C4-2B (cell line): ENCODE results near the gene ATXN1.

Experiments used
- H3K27ac ChIP-seq: fragments of 450-650 bp; 2 replicates; pipeline ENCODE4 v1.5.1; 2017
- ZFX ChIP-seq: fragments of 450-650 bp; IDR thresholded peaks from 2 replicates; pipeline ENCODE4 v1.6.1; 2017
- TF ChIP-seq, protein P1 (sequence below): fragments of 450-650 bp; conservative IDR thresholded peaks from 2 replicates; pipeline ENCODE4 v1.5.1; 2017; ENCODE audit warnings: mild to moderate bottlenecking

The ATXN1 gene

DNA sequence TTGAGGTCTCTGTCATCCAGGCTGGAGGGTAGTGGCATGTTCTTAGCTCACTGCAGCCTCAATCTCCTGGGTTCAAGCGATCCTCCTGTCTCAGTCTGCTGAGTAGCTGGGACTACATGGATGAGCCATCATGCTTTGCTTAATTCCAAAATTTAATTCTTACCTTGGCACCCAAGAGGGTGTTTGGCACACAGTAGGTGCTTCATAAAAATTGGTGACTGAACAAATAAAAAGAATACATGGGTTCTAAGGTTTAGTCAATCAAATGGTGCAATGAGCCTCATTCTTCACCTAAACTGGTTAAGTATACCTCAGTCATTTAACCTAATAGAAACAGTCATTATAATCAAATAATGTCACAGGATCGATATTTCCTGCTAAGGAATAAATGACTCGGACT lies 352.5 kb downstream of the ATXN1 start:
- TF ChIP-seq ZFX, result no peak
- TF ChIP-seq, protein P1, sequence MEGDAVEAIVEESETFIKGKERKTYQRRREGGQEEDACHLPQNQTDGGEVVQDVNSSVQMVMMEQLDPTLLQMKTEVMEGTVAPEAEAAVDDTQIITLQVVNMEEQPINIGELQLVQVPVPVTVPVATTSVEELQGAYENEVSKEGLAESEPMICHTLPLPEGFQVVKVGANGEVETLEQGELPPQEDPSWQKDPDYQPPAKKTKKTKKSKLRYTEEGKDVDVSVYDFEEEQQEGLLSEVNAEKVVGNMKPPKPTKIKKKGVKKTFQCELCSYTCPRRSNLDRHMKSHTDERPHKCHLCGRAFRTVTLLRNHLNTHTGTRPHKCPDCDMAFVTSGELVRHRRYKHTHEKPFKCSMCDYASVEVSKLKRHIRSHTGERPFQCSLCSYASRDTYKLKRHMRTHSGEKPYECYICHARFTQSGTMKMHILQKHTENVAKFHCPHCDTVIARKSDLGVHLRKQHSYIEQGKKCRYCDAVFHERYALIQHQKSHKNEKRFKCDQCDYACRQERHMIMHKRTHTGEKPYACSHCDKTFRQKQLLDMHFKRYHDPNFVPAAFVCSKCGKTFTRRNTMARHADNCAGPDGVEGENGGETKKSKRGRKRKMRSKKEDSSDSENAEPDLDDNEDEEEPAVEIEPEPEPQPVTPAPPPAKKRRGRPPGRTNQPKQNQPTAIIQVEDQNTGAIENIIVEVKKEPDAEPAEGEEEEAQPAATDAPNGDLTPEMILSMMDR, result no peak
- H3K27ac ChIP-seq, result no peak overlapping the region

DNA sequence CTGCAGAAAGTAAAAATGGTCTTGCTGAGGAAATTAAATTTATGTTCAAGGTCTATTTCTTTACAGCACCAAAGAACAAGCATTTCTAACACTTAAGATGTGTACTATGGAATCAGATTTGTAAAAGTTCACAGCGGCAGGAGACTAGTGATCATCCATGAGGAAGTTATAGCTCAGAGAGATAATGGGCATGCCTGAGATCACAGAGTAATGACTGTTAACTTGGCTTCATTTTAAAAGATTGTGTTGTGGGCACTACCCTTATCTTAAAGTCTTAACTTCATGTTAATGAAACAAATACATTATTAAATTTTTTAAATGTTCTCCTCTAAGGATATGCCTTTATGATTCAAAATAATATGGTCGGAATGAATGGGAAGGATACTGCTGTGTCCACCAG lies 354.3 kb downstream of the ATXN1 start:
- TF ChIP-seq ZFX, result no peak
- TF ChIP-seq, protein P1, result no peak
- peak overlapping the region; percentile 47; the same call in 1 of the 2 replicates for H3K27ac ChIP-seq

DNA sequence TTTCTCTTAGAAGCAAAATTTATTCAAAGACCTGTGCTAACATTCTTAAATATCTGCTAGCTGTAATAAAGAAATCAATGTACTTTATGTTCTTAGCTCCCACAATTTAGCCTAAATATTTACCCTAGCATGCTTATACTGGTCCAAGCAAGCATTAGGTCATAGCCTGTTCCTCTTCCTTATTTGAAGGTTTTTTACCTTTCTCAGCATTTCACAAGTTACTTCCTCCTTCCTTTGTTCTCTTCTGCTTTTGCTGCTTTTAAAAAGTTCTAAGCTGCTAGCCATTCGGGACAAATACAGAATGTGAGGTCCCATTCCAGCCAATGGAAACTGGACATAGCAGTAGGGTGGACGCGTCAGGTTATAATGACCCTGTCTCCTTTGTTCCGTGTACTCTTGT lies 354.7 kb downstream of the ATXN1 start:
- peak overlapping the region; percentile 47; the same call in 1 of the 2 replicates for H3K27ac ChIP-seq

DNA sequence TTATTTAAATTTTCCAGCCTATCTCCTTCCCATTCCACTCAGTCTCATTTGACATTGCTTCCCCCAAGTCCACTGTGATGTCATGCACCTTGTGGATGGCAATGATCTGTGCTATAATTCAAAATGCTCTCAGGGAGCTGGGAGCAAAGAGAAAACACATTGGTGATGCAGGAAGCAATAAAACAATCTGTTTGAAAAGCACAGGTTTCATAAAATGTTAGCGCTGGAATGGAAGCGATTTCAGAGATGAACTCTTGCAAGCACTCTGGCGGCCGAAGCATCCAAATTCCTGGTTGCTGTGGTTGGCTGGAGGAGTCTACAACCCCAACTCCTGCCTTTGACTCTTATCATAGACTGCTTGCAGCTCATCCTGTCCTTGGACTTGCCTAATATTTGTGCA lies 355.9 kb downstream of the ATXN1 start:
- peak overlapping the region; percentile 50; the same call in 1 of the 2 replicates for H3K27ac ChIP-seq
- no peak for TF ChIP-seq ZFX
- TF ChIP-seq, protein P1, result no peak

DNA sequence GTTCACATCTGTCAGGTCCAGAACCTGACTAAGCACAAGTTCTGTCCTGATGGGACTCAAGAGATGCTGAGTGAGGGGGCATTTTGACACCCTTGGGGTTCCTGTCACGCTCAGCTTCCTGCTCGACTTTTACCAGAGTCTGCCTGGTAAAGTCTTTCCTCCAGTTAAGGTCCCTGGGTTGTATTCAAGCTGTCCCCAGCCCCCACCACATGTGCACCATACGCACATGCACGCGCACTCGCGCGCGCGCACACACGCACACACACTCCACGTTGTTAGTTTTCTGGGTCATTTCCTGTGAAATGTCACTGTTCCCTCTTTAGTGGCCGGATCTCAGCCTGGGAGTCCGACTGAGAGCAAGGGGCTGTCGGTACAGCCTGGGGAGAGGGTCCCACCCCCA lies 356.8 kb downstream of the ATXN1 start:
- H3K27ac ChIP-seq, result no peak overlapping the region
- TF ChIP-seq, protein P1, result no peak
- no peak for TF ChIP-seq ZFX

DNA sequence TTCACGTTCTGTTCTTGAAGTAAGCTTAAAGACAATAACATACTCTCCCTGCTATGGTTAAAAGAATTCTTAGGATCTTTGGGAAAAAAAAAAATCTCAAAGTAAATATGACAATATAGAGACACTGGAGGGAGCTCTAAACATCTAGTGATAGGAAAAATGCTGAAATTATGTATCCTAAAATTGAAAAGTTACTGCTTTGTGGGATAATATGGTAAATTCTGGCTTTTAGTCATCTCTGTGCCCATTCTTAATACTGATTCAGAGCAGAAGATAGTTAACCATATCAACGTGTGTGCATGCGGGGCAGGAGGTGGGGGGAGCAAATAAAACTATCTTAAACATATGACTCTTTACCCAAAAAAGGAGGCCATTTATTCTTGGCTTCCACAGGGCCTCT lies 357.4 kb downstream of the ATXN1 start:
- H3K27ac ChIP-seq, result no peak overlapping the region
- no peak for TF ChIP-seq ZFX
- TF ChIP-seq, protein P1, result peak; percentile 38

DNA sequence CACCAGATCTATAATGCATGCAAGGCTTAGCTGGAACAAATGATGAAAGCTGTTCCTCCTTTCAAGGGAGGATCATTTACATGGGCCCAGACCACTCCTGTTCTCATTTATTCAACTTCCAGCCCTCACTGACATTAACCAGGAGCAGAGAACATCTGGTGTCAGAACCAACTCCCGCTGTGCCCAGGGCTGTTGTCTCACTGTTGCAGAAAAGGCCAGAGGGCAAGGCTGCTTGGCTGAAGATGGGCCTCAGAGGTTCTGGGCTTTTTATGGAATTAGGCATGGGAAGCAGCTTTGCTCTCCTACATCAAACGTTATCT lies 358.7 kb downstream of the ATXN1 start:
- H3K27ac ChIP-seq, result no peak overlapping the region; the same call in 1 of the 2 replicates
- TF ChIP-seq, protein P1, result no peak
- TF ChIP-seq ZFX, result no peak

DNA sequence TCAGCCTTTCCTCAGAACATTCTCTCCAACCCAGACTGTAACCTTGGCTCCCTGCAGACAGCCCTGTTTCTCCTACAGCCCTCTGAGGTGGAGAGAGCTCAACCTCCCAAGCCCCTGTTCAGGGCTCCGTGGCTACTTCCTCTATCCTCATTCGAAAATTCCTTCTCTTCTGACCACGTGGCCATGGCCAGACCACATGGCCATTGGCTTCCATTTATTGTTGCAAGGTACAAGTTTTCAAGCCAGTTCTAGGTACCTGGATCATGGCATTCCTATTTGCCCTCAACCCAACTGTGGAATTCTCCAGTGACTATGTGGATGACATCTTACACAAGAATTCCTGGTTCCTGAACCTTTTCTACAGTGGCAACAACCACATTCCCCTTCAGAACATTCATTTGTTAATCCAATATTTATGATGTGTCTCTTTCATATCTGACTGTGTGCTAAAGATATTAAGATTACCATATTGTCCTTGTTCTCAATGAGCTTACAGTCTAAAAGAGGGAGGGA lies 361.0 kb downstream of the ATXN1 start:
- no peak overlapping the region for H3K27ac ChIP-seq
- TF ChIP-seq ZFX, result no peak
- TF ChIP-seq, protein P1, result no peak
